ENCODE measurements around the gene SNPH. TPM values are rescaled to one million over a fixed set of nuclear protein-coding genes. Genes with fewer than 3 reads are reported as not detected.

Gene SNPH
- total and polyA plus RNA-seq, 2 of the 4 experiments (the other 2 are of a cell fraction): 3.1 to 4.5 TPM

DNA sequence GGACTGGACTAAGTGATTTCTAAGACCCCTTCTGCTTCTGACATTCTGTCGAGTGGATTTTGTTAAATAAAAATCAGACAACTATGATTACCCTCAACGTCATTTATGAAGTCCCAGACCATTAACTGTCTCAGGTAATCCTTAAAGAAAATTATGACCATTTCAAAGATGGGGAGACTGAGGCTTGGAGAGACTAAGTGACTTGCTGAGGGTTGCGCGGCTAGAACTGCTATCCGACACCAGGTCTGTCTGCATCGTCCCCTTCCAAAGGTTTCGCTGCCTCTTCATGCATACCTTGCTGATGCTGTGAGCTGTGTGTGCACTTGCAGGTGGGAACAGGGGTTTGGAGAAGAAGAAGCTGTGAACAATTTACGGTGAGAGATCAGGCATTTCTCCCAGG, 3.1 kb downstream of the SNPH start:
- dilution Hi-C loops (cut with HindIII; ENCODE audit: low sequenced_read_pairs, unreplicated experiment): no loop called here
- H4K20me1 ChIP-seq (ENCODE audit: insufficient read depth, low read length): no peaks in the 10 kb centered on the region
- WGBS, 2 experiments (ENCODE audit: extremely low coverage in 2 of 2, insufficient read length in 1 of 2): 83% methylated on average over 1 of the region's 8 CpGs; no CpG with 5 or more reads in 1 of the 2 experiments
- H2BK5ac ChIP-seq (ENCODE audit: low read depth, low read length, poor library complexity, severe bottlenecking): no peak overlapping the region
- CTCF ChIA-PET: no interaction called here
- H3K4me2 ChIP-seq (ENCODE audit: low read depth, low read length): no peak overlapping the region
- H3K27ac ChIP-seq (ENCODE audit: insufficient read depth, low read length): no peak overlapping the region
- no peak overlapping the region for H4K5ac ChIP-seq (ENCODE audit: low read depth, low read length)
- H3K4me1 ChIP-seq (ENCODE audit: control insufficient read depth, insufficient read depth, low read length): peaks cover 6% of the 10 kb centered on the region; the same call in 1 of the 2 replicates
- DNase-seq (no peak), ATAC-seq (ENCODE audit: low read depth) (no peak)
- H3K9me3 ChIP-seq (ENCODE audit: control insufficient read depth, insufficient read depth, low read length): no peaks in the 10 kb centered on the region
- no peak overlapping the region for H3K23ac ChIP-seq (ENCODE audit: low read depth, low read length)
- H3K4ac ChIP-seq (ENCODE audit: low read depth, low read length): no peak overlapping the region
- POLR2A ChIA-PET (ENCODE audit: unreplicated experiment): no interaction called here
- H3K9ac ChIP-seq (ENCODE audit: low read depth, low read length): no peak overlapping the region
- intact Hi-C loops (cut with micrococcal nuclease): no loop called here
- no peak overlapping the region for H2AFZ ChIP-seq (replicated peaks; ENCODE audit: low read length, poor library complexity)
- no peak overlapping the region for H2BK15ac ChIP-seq (ENCODE audit: low read depth, low read length)
- peaks cover 15% of the 10 kb centered on the region; the same call in 1 of the 2 replicates for H3K9me1 ChIP-seq (ENCODE audit: insufficient read depth, low read length)
- H3K36me3 ChIP-seq (ENCODE audit: control insufficient read depth, insufficient read depth, low read length): peaks cover 4% of the 10 kb centered on the region; the same call in 1 of the 2 replicates
- H2BK20ac ChIP-seq (ENCODE audit: low read depth, low read length): no peak overlapping the region
- H3K18ac ChIP-seq (ENCODE audit: low read depth, low read length): no peak overlapping the region
- in situ Hi-C loops (cut with MboI; ENCODE audit: low sequenced_read_pairs): no loop called here
- no peak overlapping the region for H2AK5ac ChIP-seq (ENCODE audit: low read depth, low read length)
- no peaks in the 10 kb centered on the region for H3K27me3 ChIP-seq (ENCODE audit: control insufficient read depth, insufficient read depth, low read length)
- H3K14ac ChIP-seq (replicated peaks; ENCODE audit: low read depth, low read length): no peak overlapping the region
- no peak overlapping the region for H2BK120ac ChIP-seq (ENCODE audit: low read depth, low read length)
- no peak overlapping the region for H2AK9ac ChIP-seq (replicated peaks; ENCODE audit: low read depth, low read length, poor library complexity)
- no peak overlapping the region for H3K56ac ChIP-seq (ENCODE audit: extremely low read depth, insufficient read depth, low read length)
- H3K4me3 ChIP-seq (ENCODE audit: insufficient read depth, low read depth, low read length): no peak overlapping the region
- TF ChIP-seq MAFK (IDR thresholded peaks at IDR 0.05; ENCODE audit: low read depth, low read length): no peak
- TF ChIP-seq, protein P1, sequence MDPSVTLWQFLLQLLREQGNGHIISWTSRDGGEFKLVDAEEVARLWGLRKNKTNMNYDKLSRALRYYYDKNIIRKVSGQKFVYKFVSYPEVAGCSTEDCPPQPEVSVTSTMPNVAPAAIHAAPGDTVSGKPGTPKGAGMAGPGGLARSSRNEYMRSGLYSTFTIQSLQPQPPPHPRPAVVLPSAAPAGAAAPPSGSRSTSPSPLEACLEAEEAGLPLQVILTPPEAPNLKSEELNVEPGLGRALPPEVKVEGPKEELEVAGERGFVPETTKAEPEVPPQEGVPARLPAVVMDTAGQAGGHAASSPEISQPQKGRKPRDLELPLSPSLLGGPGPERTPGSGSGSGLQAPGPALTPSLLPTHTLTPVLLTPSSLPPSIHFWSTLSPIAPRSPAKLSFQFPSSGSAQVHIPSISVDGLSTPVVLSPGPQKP (IDR thresholded peaks at IDR 0.05; ENCODE audit: borderline replicate concordance, low read depth, low read length): no peak
- TF ChIP-seq RFX5 (IDR thresholded peaks at IDR 0.05; ENCODE audit: low read depth, low read length): no peak
- TF ChIP-seq CHD1 (IDR thresholded peaks at IDR 0.05; ENCODE audit: low read depth, low read length): no peak
- no peak for TF ChIP-seq NFE2L2 (IDR thresholded peaks at IDR 0.05; ENCODE audit: low read depth, low read length)
- TF ChIP-seq CEBPB (IDR thresholded peaks at IDR 0.05; ENCODE audit: low read depth, low read length): no peak
- no peak for TF ChIP-seq MAZ (IDR thresholded peaks at IDR 0.05; ENCODE audit: borderline replicate concordance, low read depth, low read length)
- TF ChIP-seq POLR2A (IDR thresholded peaks at IDR 0.05; ENCODE audit: low read depth, low read length): no peak
- TF ChIP-seq, protein P2, sequence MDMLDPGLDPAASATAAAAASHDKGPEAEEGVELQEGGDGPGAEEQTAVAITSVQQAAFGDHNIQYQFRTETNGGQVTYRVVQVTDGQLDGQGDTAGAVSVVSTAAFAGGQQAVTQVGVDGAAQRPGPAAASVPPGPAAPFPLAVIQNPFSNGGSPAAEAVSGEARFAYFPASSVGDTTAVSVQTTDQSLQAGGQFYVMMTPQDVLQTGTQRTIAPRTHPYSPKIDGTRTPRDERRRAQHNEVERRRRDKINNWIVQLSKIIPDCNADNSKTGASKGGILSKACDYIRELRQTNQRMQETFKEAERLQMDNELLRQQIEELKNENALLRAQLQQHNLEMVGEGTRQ (IDR thresholded peaks at IDR 0.05; ENCODE audit: low read depth, low read length): no peak
- no peak for TF ChIP-seq RAD21 (IDR thresholded peaks at IDR 0.05; ENCODE audit: low read length)
- no peak for TF ChIP-seq SMC3 (IDR thresholded peaks at IDR 0.05; ENCODE audit: low read depth, low read length)
- no peak overlapping the region for H4K8ac ChIP-seq (ENCODE audit: low read depth in 2 of 2, low read length in 2 of 2)
- peaks cover 21 to 29% of the 10 kb centered on the region in 2 experiments for H3K79me1 ChIP-seq (ENCODE audit: low read depth in 1 of 2, low read length in 2 of 2)
- no TSS peak for BruUV-seq (replicated peaks)
- H4K91ac ChIP-seq (ENCODE audit: insufficient read depth, low read depth, low read length): no peak overlapping the region

Measured in IMR-90 (cell line).